ENCODE results near the gene ERICH4.

The ERICH4 gene

GRCh38 chr19:41421973-41422372 lies 21.0 kb upstream of the ERICH4 start:
- H3K4me3 ChIP-seq (ENCODE audit: low read depth, low read length) = no peak overlapping the region
- no peak for TF ChIP-seq CTCF (IDR thresholded peaks at IDR 0.05; ENCODE audit: low read depth, low read length, missing control alignments)
- in situ Hi-C loops (cut with HindIII; ENCODE audit: low sequenced_read_pairs) = no loop called here
- no peak for DNase-seq (ENCODE audit: low read depth)

GRCh38 chr19:41422456-41422855 lies 20.5 kb upstream of the ERICH4 start:
- DNase-seq (ENCODE audit: low read depth) = no peak
- no peak overlapping the region for H3K4me3 ChIP-seq (ENCODE audit: low read depth, low read length)
- in situ Hi-C loops (cut with HindIII; ENCODE audit: low sequenced_read_pairs) = no loop called here
- TF ChIP-seq CTCF (IDR thresholded peaks at IDR 0.05; ENCODE audit: low read depth, low read length, missing control alignments) = no peak

GRCh38 chr19:41422955-41423354 lies 20.0 kb upstream of the ERICH4 start:
- no peak for DNase-seq (ENCODE audit: low read depth)
- in situ Hi-C loops (cut with HindIII; ENCODE audit: low sequenced_read_pairs) = no loop called here
- no peak overlapping the region for H3K4me3 ChIP-seq (ENCODE audit: low read depth, low read length)
- TF ChIP-seq CTCF (IDR thresholded peaks at IDR 0.05; ENCODE audit: low read depth, low read length, missing control alignments) = no peak

- DNase-seq (ENCODE audit: low read depth) = no peak
- no peak for TF ChIP-seq CTCF (IDR thresholded peaks at IDR 0.05; ENCODE audit: low read depth, low read length, missing control alignments)
- in situ Hi-C loops (cut with HindIII; ENCODE audit: low sequenced_read_pairs) = no loop called here
- no peak overlapping the region for H3K4me3 ChIP-seq (ENCODE audit: low read depth, low read length)
These were observed 18.4 kb upstream of the ERICH4 start for GRCh38 chr19:41424335-41425173.

- in situ Hi-C loops (cut with HindIII; ENCODE audit: low sequenced_read_pairs) = no loop called here
- no peak for DNase-seq (ENCODE audit: low read depth)
- TF ChIP-seq CTCF (IDR thresholded peaks at IDR 0.05; ENCODE audit: low read depth, low read length, missing control alignments) = no peak
- no peak overlapping the region for H3K4me3 ChIP-seq (ENCODE audit: low read depth, low read length)
These were observed 17.5 kb upstream of the ERICH4 start for GRCh38 chr19:41425174-41426115.

- DNase-seq (ENCODE audit: low read depth) = no peak
- H3K4me3 ChIP-seq (ENCODE audit: low read depth, low read length) = no peak overlapping the region
- no peak for TF ChIP-seq CTCF (IDR thresholded peaks at IDR 0.05; ENCODE audit: low read depth, low read length, missing control alignments)
- in situ Hi-C loops (cut with HindIII; ENCODE audit: low sequenced_read_pairs) = no loop called here
These were observed 16.7 kb upstream of the ERICH4 start for GRCh38 chr19:41426116-41426841.
